Uterus (tissue), 4 donors: Measurements from ENCODE around the gene RAB6A. TPM values are rescaled to one million over a fixed set of nuclear protein-coding genes. Genes with fewer than 3 reads are reported as not detected.
"Not testable (repeated sequence)": the region's sequence is repeated elsewhere in the genome, so short reads cannot be mapped to it uniquely, and the experiment has no call there.

Source experiments
- DNase-seq, 2 donors: peaks; one replicate each; pipeline ENCODE4 v3.0.0-alpha.2; 2019 to 2020
- H3K27ac ChIP-seq, 2 donors: fragments of 200-600 bp; sonication (generic); 1 replicate in 1 of 2; 2 replicates in 1 of 2; pipeline ENCODE4 v1.5.1; 2016 to 2018
- H3K27me3 ChIP-seq, 2 donors: fragments of 200-600 bp; sonication (generic); one replicate each; pipeline ENCODE4 v1.5.1; 2018 to 2019; ENCODE audit warnings: control low read depth in 1 of 2
- H3K36me3 ChIP-seq, 2 donors: fragments of 200-600 bp; sonication (generic); one replicate each; pipeline ENCODE4 v1.5.1; 2019; ENCODE audit warnings: control low read depth in 1 of 2
- H3K4me1 ChIP-seq, 2 donors: fragments of 200-600 bp; sonication (generic); one replicate each; pipeline ENCODE4 v1.5.1; 2018 to 2019; ENCODE audit warnings: control low read depth in 1 of 2
- H3K4me3 ChIP-seq, 2 donors: fragments of 200-600 bp; sonication (generic); 1 replicate in 1 of 2; 2 replicates in 1 of 2; pipeline ENCODE4 v1.5.1; 2018 to 2019; ENCODE audit warnings: mild to moderate bottlenecking in 1 of 2
- H3K9me3 ChIP-seq, 2 donors: fragments of 200-600 bp; sonication (generic); one replicate each; pipeline ENCODE4 v1.5.1; 2019; ENCODE audit warnings: control low read depth in 1 of 2
- CTCF ChIP-seq, 4 experiments: fragments of 200-600 bp in 2 of 4; fragments of 450-650 bp in 2 of 4; sonication (generic) in 2 of 4; IDR thresholded peaks; one replicate each; pipeline ENCODE4 v1.5.1; 2016 to 2019; ENCODE audit warnings: antibody characterized with exemption in 4 of 4, mild to moderate bottlenecking in 2 of 4, moderate library complexity in 1 of 4
- POLR2A ChIP-seq, 2 donors: fragments of 450-650 bp; IDR thresholded peaks; one replicate each; pipeline ENCODE4 v1.6.1; 2016; ENCODE audit warnings: antibody characterized with exemption in 2 of 2, mild to moderate bottlenecking in 1 of 2, moderate library complexity in 1 of 2
- intact Hi-C: fragments of 100-400 bp; cut with DNase I; formaldehyde crosslinking; loops from one replicate; pipeline ENCODE4 v1.15.1; 2023; ENCODE audit warnings: low total_unique reads
- total RNA-seq, 4 donors: library from RNA; depleted of rRNA in 3 of 4; stranded (reverse); fragments of >200 nt in 3 of 4; gene quantifications; one replicate each; pipeline versions ENCODE4 v1.1.0 to v1.2.4, GENCODE V29; 2014 to 2023
- donor health status: DM: yes; HTN: yes; CAD: no.

The RAB6A gene
- total RNA-seq, 4 donors from 2014 or later, result 75.9 to 129 (median 119) TPM

GRCh38 chr11:73757598-73757997 is 3.3 kb downstream of the RAB6A start:
- DNase-seq, result no peak
- Histone ChIP-seq H3K9me3 (no peaks in the 10 kb centered on the region), H3K36me3 (no peaks in the 10 kb centered on the region), H3K27ac (no peak overlapping the region), H3K4me1 (peaks cover 4 to 8% of the 10 kb centered on the region in 2 donors), H3K27me3 (no peaks in the 10 kb centered on the region), H3K4me3 (no peak overlapping the region)
- intact Hi-C loops, result no loop called here
- TF ChIP-seq POLR2A (IDR thresholded peaks at IDR 0.05) (no peak), CTCF (IDR thresholded peaks at IDR 0.05) (no peak)

- DNase-seq, result no peak
- H3K9me3 ChIP-seq, result no peaks in the 10 kb centered on the region
- no peak overlapping the region for H3K4me3 ChIP-seq
- TF ChIP-seq CTCF (IDR thresholded peaks at IDR 0.05), result no peak
- H3K4me1 ChIP-seq, result peaks cover 4 to 8% of the 10 kb centered on the region in 2 donors
- H3K27me3 ChIP-seq, result no peaks in the 10 kb centered on the region
- H3K27ac ChIP-seq, result no peak overlapping the region
- intact Hi-C loops, result no loop called here
- H3K36me3 ChIP-seq, result no peaks in the 10 kb centered on the region
Measured at GRCh38 chr11:73755670-73756069, 5.2 kb downstream of the RAB6A start.

GRCh38 chr11:73753938-73754337 is 6.9 kb downstream of the RAB6A start:
- intact Hi-C loops, result no loop called here
- Histone ChIP-seq H3K27me3 (no peaks in the 10 kb centered on the region), H3K4me1 (peaks cover 4 to 8% of the 10 kb centered on the region in 2 donors), H3K27ac (no peak overlapping the region), H3K9me3 (no peaks in the 10 kb centered on the region), H3K4me3 (no peak overlapping the region), H3K36me3 (no peaks in the 10 kb centered on the region)
- no peak for TF ChIP-seq POLR2A (IDR thresholded peaks at IDR 0.05)
- TF ChIP-seq CTCF (IDR thresholded peaks at IDR 0.05), result no peak
- DNase-seq, result no peak

- Histone ChIP-seq H3K27ac (no peak overlapping the region), H3K9me3 (no peaks in the 10 kb centered on the region), H3K4me3 (no peak overlapping the region), H3K27me3 (no peaks in the 10 kb centered on the region), H3K36me3 (no peaks in the 10 kb centered on the region), H3K4me1 (peaks cover 0 to 4% of the 10 kb centered on the region in 2 donors)
- TF ChIP-seq POLR2A (IDR thresholded peaks at IDR 0.05) (no peak), CTCF (IDR thresholded peaks at IDR 0.05) (no peak)
- intact Hi-C loops, result no loop called here
- no peak for DNase-seq
Measured at GRCh38 chr11:73752903-73753302, 8.0 kb downstream of the RAB6A start.

- TF ChIP-seq POLR2A (IDR thresholded peaks at IDR 0.05), result no peak
- no peak for TF ChIP-seq CTCF (IDR thresholded peaks at IDR 0.05)
- Histone ChIP-seq H3K4me3 (no peak overlapping the region), H3K9me3 (no peaks in the 10 kb centered on the region), H3K36me3 (no peaks in the 10 kb centered on the region), H3K27me3 (no peaks in the 10 kb centered on the region), H3K27ac (no peak overlapping the region), H3K4me1 (peaks cover 0 to 2% of the 10 kb centered on the region in 2 donors)
- intact Hi-C loops, result no loop called here
- DNase-seq, result no peak
Measured at GRCh38 chr11:73752216-73752867, 8.5 kb downstream of the RAB6A start.

- H3K4me1 ChIP-seq, H3K4me3 ChIP-seq, H3K27ac ChIP-seq, H3K36me3 ChIP-seq, DNase-seq, H3K27me3 ChIP-seq, intact Hi-C loops, H3K9me3 ChIP-seq: not testable (repeated sequence)
Measured at GRCh38 chr11:73750862-73751261, 10.0 kb downstream of the RAB6A start.
